H1 (cell line): Measurements from ENCODE around the gene RNGTT. TPM values are rescaled to one million over a fixed set of nuclear protein-coding genes. Genes with fewer than 3 reads are reported as not detected.

Experiments
- CTCF ChIA-PET: fragments of 300-600 bp; sonication (Branson Sonifier 250); formaldehyde crosslinking; loops from one replicate; lab custom pipeline; 2021; ENCODE audit not compliant: partially characterized antibody; lab: Charles Lee
- POLR2A ChIA-PET: fragments of 300-600 bp; sonication (Branson Sonifier 250); formaldehyde crosslinking; loops from one replicate; lab custom pipeline; 2021; ENCODE audit warnings: inconsistent platforms; ENCODE audit not compliant: partially characterized antibody; lab: Charles Lee
- DNase-seq, 2 experiments: peaks; one replicate each; pipeline versions ENCODE4 v3.0.0 to v3.0.0-alpha.2; 2010 to 2022; ENCODE audit warnings: low spot score in 2 of 2, low read depth in 1 of 2, mixed read lengths in 1 of 2
- FAIRE-seq: peaks from 2 replicates; lab custom pipeline; 2011; peaks lifted over from hg19 to GRCh38; lab: Jason Lieb, UNC
- H2AFZ ChIP-seq: 2 replicates; pipeline ENCODE4 v1.8.1; 2012; ENCODE audit warnings: low read length, inconsistent platforms
- H2AK5ac ChIP-seq: 2 replicates; pipeline ENCODE4 v1.6.1; 2013; ENCODE audit warnings: low read depth, low read length
- H2BK120ac ChIP-seq: replicated peaks from 2 replicates; pipeline ENCODE3; 2013; ENCODE audit warnings: low read depth, low read length, inconsistent platforms
- H2BK12ac ChIP-seq: 2 replicates; pipeline ENCODE4 v1.6.1; 2013; ENCODE audit warnings: low read depth, low read length
- H2BK15ac ChIP-seq: 2 replicates; pipeline ENCODE4 v1.6.1; 2013; ENCODE audit warnings: low read length
- H2BK20ac ChIP-seq: 2 replicates; pipeline ENCODE4 v1.6.1; 2013; ENCODE audit warnings: low read length
- H2BK5ac ChIP-seq: 2 replicates; pipeline ENCODE4 v1.6.1; 2013; ENCODE audit warnings: low read depth, low read length
- H3K14ac ChIP-seq: 2 replicates; pipeline ENCODE4 v1.6.1; 2013; ENCODE audit warnings: inconsistent platforms; ENCODE audit not compliant: insufficient read length
- H3K18ac ChIP-seq: 2 replicates; pipeline ENCODE4 v1.6.1; 2013; ENCODE audit warnings: low read length; ENCODE audit errors: extremely low read depth
- H3K23ac ChIP-seq: 2 replicates; pipeline ENCODE4 v1.6.1; 2013; ENCODE audit warnings: inconsistent platforms; ENCODE audit not compliant: insufficient read length
- H3K23me2 ChIP-seq: 2 replicates; pipeline ENCODE4 v1.6.1; 2013; ENCODE audit warnings: low read depth, low read length
- H3K27ac ChIP-seq: 2 replicates; pipeline ENCODE4 v1.6.1; 2011; ENCODE audit warnings: low read depth, low read length, inconsistent platforms
- H3K27me3 ChIP-seq, 4 experiments: replicated peaks in 1 of 4; 1 replicate in 1 of 4; 2 replicates in 3 of 4; pipeline versions ENCODE4 v1.6.1 to v1.8.1; 2011 to 2013; ENCODE audit warnings: low read length in 3 of 4, mild to moderate bottlenecking in 3 of 4, inconsistent platforms in 2 of 4, mixed read lengths in 2 of 4, moderate library complexity in 1 of 4; ENCODE audit not compliant: control insufficient read depth in 3 of 4, insufficient read depth in 3 of 4; ENCODE audit errors: extremely low read depth in 1 of 4
- H3K36me3 ChIP-seq, 4 experiments: 2 replicates each; pipeline versions ENCODE4 v1.6.1 to v1.8.1; 2011 to 2013; ENCODE audit warnings: mild to moderate bottlenecking in 4 of 4, low read length in 3 of 4, moderate library complexity in 2 of 4, control low read depth in 1 of 4, inconsistent platforms in 1 of 4; ENCODE audit not compliant: insufficient read depth in 4 of 4, control insufficient read depth in 2 of 4
- H3K4ac ChIP-seq: replicated peaks from 2 replicates; pipeline ENCODE3; 2013; ENCODE audit warnings: low read length, low read depth, mixed read lengths, inconsistent platforms; ENCODE audit not compliant: insufficient read length
- H3K4me1 ChIP-seq, 4 experiments: replicated peaks in 1 of 4; 1 replicate in 1 of 4; 2 replicates in 3 of 4; pipeline versions ENCODE4 v1.6.1 to v1.8.1; 2011 to 2013; ENCODE audit warnings: low read length in 3 of 4, inconsistent platforms in 2 of 4, mixed read lengths in 1 of 4; ENCODE audit not compliant: insufficient read depth in 4 of 4, control insufficient read depth in 3 of 4
- H3K4me2 ChIP-seq, 2 experiments: 2 replicates each; pipeline versions ENCODE4 v1.6.1 to v1.8.1; 2011 to 2013; ENCODE audit warnings: low read depth in 2 of 2, low read length in 2 of 2, control low read depth in 1 of 2, inconsistent platforms in 1 of 2, mild to moderate bottlenecking in 1 of 2; ENCODE audit not compliant: insufficient read depth in 1 of 2
- H3K4me3 ChIP-seq, 4 experiments: fragments of 200-600, 300-600 bp in 1 of 4; sonication (generic), shearing (Covaris generic), sonication (Bioruptor Twin) in 1 of 4; 2 replicates each; pipeline versions ENCODE4 v1.5.1 to v1.8.1; 2011 to 2016; ENCODE audit warnings: low read length in 4 of 4, low read depth in 3 of 4, control low read depth in 2 of 4, inconsistent platforms in 2 of 4, mild to moderate bottlenecking in 2 of 4, mixed read lengths in 1 of 4, moderate library complexity in 1 of 4; ENCODE audit not compliant: insufficient read depth in 2 of 4; ENCODE audit errors: extremely low read depth in 1 of 4
- H3K56ac ChIP-seq: replicated peaks from 2 replicates; pipeline ENCODE3; 2013; ENCODE audit warnings: low read depth, mild to moderate bottlenecking, mixed read lengths, low read length, inconsistent platforms; ENCODE audit not compliant: insufficient read length
- H3K79me1 ChIP-seq: 2 replicates; pipeline ENCODE4 v1.6.1; 2013; ENCODE audit warnings: low read depth, low read length, control low read depth
- H3K79me2 ChIP-seq, 2 experiments: 2 replicates each; pipeline versions ENCODE4 v1.6.1 to v1.8.1; 2012 to 2013; ENCODE audit warnings: low read length in 2 of 2, mild to moderate bottlenecking in 2 of 2, inconsistent platforms in 1 of 2; ENCODE audit not compliant: insufficient read depth in 2 of 2, control insufficient read depth in 1 of 2
- H3K9ac ChIP-seq, 4 experiments: replicated peaks in 1 of 4; 1 replicate in 1 of 4; 2 replicates in 3 of 4; pipeline versions ENCODE4 v1.6.1 to v1.8.1; 2011 to 2013; ENCODE audit warnings: low read depth in 3 of 4, low read length in 3 of 4, control low read depth in 2 of 4, mild to moderate bottlenecking in 2 of 4, moderate library complexity in 2 of 4, inconsistent platforms in 1 of 4; ENCODE audit errors: extremely low read depth in 1 of 4
- H3K9me3 ChIP-seq, 2 experiments: 2 replicates each; pipeline versions ENCODE4 v1.6.1 to v1.8.1; 2012 to 2013; ENCODE audit warnings: mild to moderate bottlenecking in 2 of 2, moderate library complexity in 2 of 2, control low read depth in 1 of 2, inconsistent platforms in 1 of 2, low read depth in 1 of 2, low read length in 1 of 2, mixed read lengths in 1 of 2; ENCODE audit not compliant: insufficient read depth in 2 of 2
- H4K20me1 ChIP-seq, 2 experiments: replicated peaks in 1 of 2; 2 replicates each; pipeline versions ENCODE3 to v1.8.1; 2011 to 2013; ENCODE audit warnings: inconsistent platforms in 2 of 2, low read length in 2 of 2, mild to moderate bottlenecking in 1 of 2; ENCODE audit not compliant: insufficient read depth in 2 of 2, control insufficient read depth in 1 of 2
- H4K5ac ChIP-seq: 2 replicates; pipeline ENCODE4 v1.6.1; 2013; ENCODE audit warnings: low read length, low read depth, mixed read lengths, inconsistent platforms; ENCODE audit not compliant: insufficient read length
- H4K8ac ChIP-seq: 2 replicates; pipeline ENCODE4 v1.8.0; 2013; ENCODE audit warnings: mild to moderate bottlenecking, moderate library complexity, low read length, inconsistent platforms; ENCODE audit not compliant: insufficient read depth; ENCODE audit errors: extremely low read depth
- H4K91ac ChIP-seq: replicated peaks from 2 replicates; pipeline ENCODE3; 2013; ENCODE audit warnings: low read length, mixed read lengths, inconsistent platforms; ENCODE audit not compliant: insufficient read length
- PHF8 ChIP-seq: fragments of 200-600 bp; sonication (generic); conservative IDR thresholded peaks from 2 replicates; pipeline ENCODE4 v1.7.1; 2012; ENCODE audit warnings: low read depth, mild to moderate bottlenecking, inconsistent platforms, low read length, moderate library complexity
- SIX5 ChIP-seq: IDR thresholded peaks from 2 replicates; pipeline ENCODE4 v1.6.1; 2011; ENCODE audit warnings: mild to moderate bottlenecking, low read depth, low read length
- SUZ12 ChIP-seq: fragments of 200-600 bp; sonication (generic); IDR thresholded peaks from 2 replicates; pipeline ENCODE4 v1.6.1; 2012; ENCODE audit warnings: mild to moderate bottlenecking, inconsistent platforms, low read length, moderate library complexity, mixed read lengths
- TEAD4 ChIP-seq: IDR thresholded peaks from 2 replicates; pipeline ENCODE4 v1.6.1; 2012; ENCODE audit warnings: low read depth, low read length, inconsistent platforms, mixed read lengths
- YY1 ChIP-seq: IDR thresholded peaks from 2 replicates; pipeline ENCODE4 v1.6.1; 2011; ENCODE audit warnings: low read depth, mild to moderate bottlenecking, low read length
- WGBS, 2 experiments: shearing (Covaris generic) in 1 of 2; methylation state at CpG; one replicate each; pipeline versions ENCODE4 v1.1.6 to v1.1.7; 2013 to 2015; ENCODE audit warnings: low lambda C conversion rate in 2 of 2, mixed read lengths in 2 of 2, inconsistent platforms in 1 of 2, low coverage in 1 of 2, missing lambda C conversion rate in 1 of 2; ENCODE audit not compliant: insufficient replicate concordance in 2 of 2, insufficient coverage in 1 of 2, insufficient read length in 1 of 2; ENCODE audit errors: extremely low coverage in 1 of 2, missing lambda C conversion rate in 1 of 2; 5-methylcytosine and 5-hydroxymethylcytosine counted together
- polyA plus RNA-seq, 7 experiments: library from polyadenylated mRNA; depleted of rRNA in 3 of 7; stranded (reverse) in 5 of 7; unstranded in 2 of 7; fragments of >200 nt in 5 of 7; fragments of 200-250 nt in 2 of 7; gene quantifications; 1 replicate in 5 of 7; 2 replicates in 1 of 7; 4 replicates in 1 of 7; pipeline versions ENCODE4 v1.2.1 to v1.2.3, GENCODE V29; 2011 to 2013; ENCODE audit warnings: missing spikeins in 2 of 7, mixed read lengths in 2 of 7
- total RNA-seq: library from RNA; stranded (reverse); fragmentation: NEBNext Ultra II Directional; extraction: Animal tissue kit (Norgen Biotek cat#: 25700); gene quantifications from 2 replicates; pipeline ENCODE4 v1.2.1, GENCODE V29; 2021

Gene RNGTT
- total and polyA plus RNA-seq, 2 of the 8 experiments (the other 6 are each of a cell fraction or from before 2014, with no cell fraction given) = 3.6 to 21.2 TPM

- Histone ChIP-seq H3K27ac (no peak overlapping the region; the same call in 1 of the 2 replicates), H4K8ac (no peak overlapping the region), H3K4me1 (peaks cover 0 to 5% (median 2%) of the 10 kb centered on the region in 4 experiments; a peak in 6 of 7 replicates), H3K56ac (no peak overlapping the region), H3K4ac (no peak overlapping the region), H3K9ac (no peak overlapping the region), H2BK120ac (no peak overlapping the region), H3K23ac (no peak overlapping the region), H3K14ac (no peak overlapping the region), H2BK5ac (no peak overlapping the region), H3K79me1 (no peaks in the 10 kb centered on the region), H3K23me2 (peaks cover 5% of the 10 kb centered on the region; the same call in 1 of the 2 replicates), H4K91ac (no peak overlapping the region), H2BK15ac (no peak overlapping the region), H3K79me2 (peaks cover 3 to 23% of the 10 kb centered on the region in 2 experiments), H2AK5ac (no peak overlapping the region), H2BK20ac (no peak overlapping the region), H4K20me1 (no peaks in the 10 kb centered on the region), H2BK12ac (no peak overlapping the region), H4K5ac (no peak overlapping the region), H3K36me3 (no peaks in the 10 kb centered on the region), H3K4me3 (no peak overlapping the region), H3K9me3 (peaks cover 0 to 9% of the 10 kb centered on the region in 2 experiments; a peak in 1 of 4 replicates), H3K4me2 (peak overlapping the region in 1 of 2 experiments; percentile 0; a peak in 2 of 4 replicates), H3K18ac (no peak overlapping the region), H2AFZ (no peak overlapping the region; the same call in none of the 2 replicates), H3K27me3 (peaks cover under 1 to 7% (median 5%) of the 10 kb centered on the region in 4 experiments; a peak in 6 of 7 replicates)
- DNase-seq = no peak
- POLR2A ChIA-PET = no interaction called here
- 40% methylated on average over 1 of the region's 2 CpGs; no CpG with 5 or more reads in 1 of the 2 experiments for WGBS, 2 experiments
- CTCF ChIA-PET = interaction anchor here (1.6 kb wide), 1 partner anchor 10 kb away, joined by 4 read pairs; no protein-coding TSS in a partner anchor
- TF ChIP-seq YY1 = peak; percentile 42; the same call in 1 of the 2 replicates
- TF ChIP-seq SUZ12 = no peak
- TF ChIP-seq PHF8 = no peak
- 0 out of 2 replicates have a peak, but pooled peaks have one; percentile 5 for TF ChIP-seq TEAD4
- TF ChIP-seq SIX5 = no peak
- no peak for FAIRE-seq
Observed at GRCh38 chr6:88965691-88966090, 2.3 kb upstream of the RNGTT start.
